ENCODE results near the gene BNC2. TPM values are rescaled to one million over a fixed set of nuclear protein-coding genes. Genes with fewer than 3 reads are reported as not detected.

BNC2 gene
- total and polyA plus RNA-seq, 2 experiments from 2014 or later = 19.3 to 20.7 TPM

DNA sequence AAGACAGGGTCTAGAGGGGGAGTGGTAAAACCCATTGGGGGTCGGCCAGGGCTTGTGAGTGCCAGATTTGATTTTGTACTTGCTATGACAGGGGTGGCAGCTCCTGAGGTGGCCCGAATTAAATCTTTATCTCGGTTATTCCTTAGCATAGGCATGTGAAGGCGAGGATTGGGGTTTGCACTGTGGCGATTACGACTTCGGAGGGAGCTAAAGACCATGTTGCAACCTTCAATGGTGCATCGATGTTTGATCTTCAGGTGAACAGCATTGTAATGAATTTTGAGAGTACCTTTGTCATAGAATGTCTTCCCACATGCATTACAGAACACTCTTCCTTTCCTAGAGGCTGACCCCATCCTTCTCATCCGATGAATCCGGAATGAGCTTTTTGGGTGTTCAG lies 433.9 kb downstream of the BNC2 start:
- no peaks in the 10 kb centered on the region for H3K9me3 ChIP-seq (ENCODE audit: low read depth)
- 96% methylated on average over 10 of the region's 10 CpGs for WGBS (ENCODE audit: low lambda C conversion rate, missing lambda C conversion rate)
- no peaks in the 10 kb centered on the region for H4K20me1 ChIP-seq (ENCODE audit: insufficient read depth, poor library complexity, severe bottlenecking)
- H3K27me3 ChIP-seq = no peaks in the 10 kb centered on the region
- H3K4me1 ChIP-seq (ENCODE audit: insufficient read depth) = no peaks in the 10 kb centered on the region
- H3K79me2 ChIP-seq = no peaks in the 10 kb centered on the region
- no peaks in the 10 kb centered on the region for H3K36me3 ChIP-seq (replicated peaks; ENCODE audit: insufficient read depth, low read depth)
- no peaks in the 10 kb centered on the region for H3K9me2 ChIP-seq (replicated peaks; ENCODE audit: insufficient read depth)
- H3K4me3 ChIP-seq = no peak overlapping the region
- no peak overlapping the region for H3K4me2 ChIP-seq
- no peak overlapping the region for H2AFZ ChIP-seq
- no peak overlapping the region for H3K27ac ChIP-seq
- TF ChIP-seq EZH2phosphoT487 (IDR thresholded peaks at IDR 0.05; ENCODE audit: low read depth, severe bottlenecking, unreplicated experiment) = no peak
- TF ChIP-seq EZH2 (IDR thresholded peaks at IDR 0.05; ENCODE audit: borderline replicate concordance) = no peak
- no peak for TF ChIP-seq CTCF (IDR thresholded peaks at IDR 0.05; ENCODE audit: poor library complexity)
- DNase-seq (ENCODE audit: low spot score) = no peak

DNA sequence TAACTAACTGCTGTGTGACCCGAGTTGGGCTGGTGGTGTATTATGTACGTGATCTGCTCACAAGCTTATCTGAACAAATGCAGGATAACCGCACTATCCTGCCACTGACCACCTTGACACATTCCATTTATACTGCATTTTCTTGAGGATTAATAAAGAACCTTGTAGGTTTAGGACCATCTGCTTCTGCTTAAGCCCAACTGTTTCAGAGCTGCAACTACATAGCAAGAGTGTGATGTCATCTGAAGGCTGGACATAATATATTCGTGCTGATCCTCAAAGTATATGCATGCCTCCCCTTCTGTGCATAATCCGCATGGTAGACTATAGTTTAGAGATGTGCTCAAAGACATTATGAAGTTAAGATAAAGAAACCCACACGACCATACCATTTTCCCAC lies 435.9 kb downstream of the BNC2 start:
- TF ChIP-seq CTCF (IDR thresholded peaks at IDR 0.05; ENCODE audit: poor library complexity) = no peak
- no peak for TF ChIP-seq EZH2phosphoT487 (IDR thresholded peaks at IDR 0.05; ENCODE audit: low read depth, severe bottlenecking, unreplicated experiment)
- TF ChIP-seq EZH2 (IDR thresholded peaks at IDR 0.05; ENCODE audit: borderline replicate concordance) = no peak
- 58% methylated on average over 6 of the region's 6 CpGs for WGBS (ENCODE audit: low lambda C conversion rate, missing lambda C conversion rate)
- no peaks in the 10 kb centered on the region for H3K9me3 ChIP-seq (ENCODE audit: low read depth)
- no peak overlapping the region for H3K4me2 ChIP-seq
- H2AFZ ChIP-seq = no peak overlapping the region
- no peaks in the 10 kb centered on the region for H4K20me1 ChIP-seq (ENCODE audit: insufficient read depth, poor library complexity, severe bottlenecking)
- H3K36me3 ChIP-seq (replicated peaks; ENCODE audit: insufficient read depth, low read depth) = no peaks in the 10 kb centered on the region
- no peaks in the 10 kb centered on the region for H3K4me1 ChIP-seq (ENCODE audit: insufficient read depth)
- no peaks in the 10 kb centered on the region for H3K27me3 ChIP-seq
- H3K79me2 ChIP-seq = no peaks in the 10 kb centered on the region
- DNase-seq (ENCODE audit: low spot score) = no peak
- no peak overlapping the region for H3K27ac ChIP-seq
- no peak overlapping the region for H3K4me3 ChIP-seq
- no peaks in the 10 kb centered on the region for H3K9me2 ChIP-seq (replicated peaks; ENCODE audit: insufficient read depth)

DNA sequence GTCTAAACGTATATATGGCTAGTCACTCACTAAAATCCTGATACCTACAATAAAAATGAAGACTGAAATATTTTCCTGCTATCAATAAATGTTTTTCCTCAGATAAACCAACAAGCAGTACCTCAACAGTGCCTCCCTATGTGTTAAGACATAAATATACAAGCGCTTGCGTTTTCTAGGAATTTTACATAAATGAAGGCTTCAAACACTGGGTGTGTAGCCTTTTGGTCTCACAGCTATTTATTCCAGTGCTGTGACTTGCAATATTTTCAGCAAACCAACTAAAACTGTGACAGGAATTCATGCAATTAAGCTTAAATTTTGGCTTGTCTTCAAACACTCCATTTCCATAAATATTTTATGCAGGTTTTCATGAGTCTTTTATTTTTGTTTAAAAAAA lies 437.0 kb downstream of the BNC2 start:
- TF ChIP-seq CTCF (IDR thresholded peaks at IDR 0.05; ENCODE audit: poor library complexity) = no peak
- TF ChIP-seq EZH2phosphoT487 (IDR thresholded peaks at IDR 0.05; ENCODE audit: low read depth, severe bottlenecking, unreplicated experiment) = no peak
- no peak for TF ChIP-seq EZH2 (IDR thresholded peaks at IDR 0.05; ENCODE audit: borderline replicate concordance)
- 92% methylated on average over 3 of the region's 3 CpGs for WGBS (ENCODE audit: low lambda C conversion rate, missing lambda C conversion rate)

More for the DNA sequence above, 437.0 kb downstream of the BNC2 start:
- Histone ChIP-seq H3K4me3 (no peak overlapping the region), H3K4me2 (no peak overlapping the region), H3K4me1 (ENCODE audit: insufficient read depth) (no peaks in the 10 kb centered on the region), H3K27ac (no peak overlapping the region), H4K20me1 (ENCODE audit: insufficient read depth, poor library complexity, severe bottlenecking) (no peaks in the 10 kb centered on the region), H3K9me3 (ENCODE audit: low read depth) (no peaks in the 10 kb centered on the region), H3K79me2 (no peaks in the 10 kb centered on the region), H3K9me2 (replicated peaks; ENCODE audit: insufficient read depth) (no peaks in the 10 kb centered on the region), H3K36me3 (replicated peaks; ENCODE audit: insufficient read depth, low read depth) (no peaks in the 10 kb centered on the region), H2AFZ (no peak overlapping the region), H3K27me3 (no peaks in the 10 kb centered on the region)
- DNase-seq (ENCODE audit: low spot score) = no peak
